ENCODE measurements around the gene UQCR10.
A peak's percentile ranks its signal among the peaks of the same experiment; 100 is the strongest.

Gene UQCR10

GRCh38 chr22:29767171-29768051 is at the start of gene UQCR10:
Gene UQCR10, plus strand, starts transcription at chr22:29767369. Its CDS starts 30 bp downstream, at chr22:29767399.
- peak; percentile 90 to 92 for DNase-seq (ENCODE audit: low read depth in 2 of 2)

- no peak for DNase-seq (ENCODE audit: low read depth in 2 of 2)
Observed at GRCh38 chr22:29717789-29718188, 49.4 kb upstream of the UQCR10 start.

DNA sequence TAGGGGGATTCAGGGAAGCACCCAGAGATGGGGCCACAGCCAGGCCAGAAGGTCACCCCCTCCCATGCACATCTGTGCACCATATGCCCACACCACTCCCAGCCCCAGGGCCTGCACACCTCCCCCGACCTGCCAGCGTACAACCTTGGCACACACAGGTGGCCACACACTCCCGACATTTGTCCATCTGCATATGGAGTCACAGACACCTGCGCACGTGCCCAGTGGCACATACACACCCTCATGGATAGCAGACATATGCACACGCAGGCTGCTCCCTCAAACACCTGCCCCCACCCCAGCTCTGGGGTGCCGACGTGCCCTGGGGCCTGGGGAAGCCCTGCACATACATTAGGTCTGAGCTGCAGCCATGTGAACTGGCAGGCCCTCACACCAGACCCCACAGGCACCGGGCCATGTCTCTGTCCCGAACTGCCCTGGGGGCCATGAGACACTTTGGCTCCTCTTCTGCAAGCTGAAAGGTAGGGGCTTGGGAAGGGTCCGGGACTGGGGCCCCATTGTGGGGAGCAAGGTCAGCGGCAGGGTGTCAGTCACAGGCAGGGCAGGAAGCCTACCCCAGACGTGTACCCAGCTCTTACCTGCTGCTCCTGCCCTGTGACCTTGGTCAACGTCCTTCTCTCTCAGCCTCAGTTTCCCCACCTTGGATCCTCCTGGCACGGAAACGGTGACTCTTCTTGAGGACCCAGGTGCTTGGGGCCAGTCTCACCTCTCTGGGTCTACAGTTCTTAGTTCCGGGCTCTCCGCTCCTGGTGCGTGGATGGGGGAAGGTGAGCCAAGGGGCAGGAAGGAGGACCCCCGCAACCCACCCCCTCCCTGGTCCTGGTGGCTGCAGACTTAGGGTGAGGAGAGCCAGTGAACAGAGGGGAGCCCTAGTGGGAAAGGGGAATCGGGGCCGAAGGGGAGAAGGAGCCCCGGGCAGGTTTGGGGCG is 47.9 kb upstream of the UQCR10 start:
- no peak for DNase-seq (ENCODE audit: low read depth in 2 of 2)

DNA sequence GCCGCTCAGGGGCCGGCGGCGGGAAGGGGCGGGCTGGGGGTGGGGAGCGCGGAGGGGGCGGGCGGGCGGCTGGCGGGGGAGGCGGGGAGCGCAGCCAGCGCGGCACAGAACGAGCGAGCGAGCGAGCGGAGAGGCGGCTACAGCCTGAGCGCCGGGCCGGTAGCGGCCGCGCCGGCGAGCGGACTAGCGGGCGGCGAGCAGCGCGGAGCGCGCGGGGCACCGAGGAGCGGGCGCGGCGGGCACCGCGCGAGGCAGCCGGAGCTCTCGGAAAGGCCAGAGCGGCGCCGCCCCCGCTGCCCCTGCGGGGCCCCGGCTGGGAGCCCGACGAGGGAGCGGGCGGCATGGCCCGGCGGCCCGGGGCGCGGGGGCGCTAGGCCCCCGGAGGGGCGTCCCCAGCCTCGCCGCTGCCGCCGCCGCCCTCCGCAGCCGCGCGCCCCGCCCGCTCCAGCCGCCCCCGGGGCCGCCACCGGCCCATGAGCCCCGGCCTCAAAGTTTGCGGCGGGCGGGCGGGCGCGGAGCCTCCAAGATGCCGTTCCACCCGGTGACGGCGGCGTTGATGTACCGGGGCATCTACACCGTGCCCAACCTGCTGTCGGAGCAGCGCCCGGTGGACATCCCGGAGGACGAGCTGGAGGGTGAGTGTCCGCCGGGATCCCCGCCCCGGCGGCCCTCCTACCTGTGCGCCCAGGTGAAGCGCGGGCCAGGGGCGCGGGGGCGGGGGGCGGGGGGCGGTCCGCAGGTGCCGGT is 47.1 kb upstream of the UQCR10 start, which contains the start of gene CABP7:
TSS of gene CABP7 (plus strand) at position 105 of the 747 bp plus-strand sequence. CDS start at position 527, 422 bp downstream.
- DNase-seq (ENCODE audit: low read depth in 2 of 2), result no peak

DNA sequence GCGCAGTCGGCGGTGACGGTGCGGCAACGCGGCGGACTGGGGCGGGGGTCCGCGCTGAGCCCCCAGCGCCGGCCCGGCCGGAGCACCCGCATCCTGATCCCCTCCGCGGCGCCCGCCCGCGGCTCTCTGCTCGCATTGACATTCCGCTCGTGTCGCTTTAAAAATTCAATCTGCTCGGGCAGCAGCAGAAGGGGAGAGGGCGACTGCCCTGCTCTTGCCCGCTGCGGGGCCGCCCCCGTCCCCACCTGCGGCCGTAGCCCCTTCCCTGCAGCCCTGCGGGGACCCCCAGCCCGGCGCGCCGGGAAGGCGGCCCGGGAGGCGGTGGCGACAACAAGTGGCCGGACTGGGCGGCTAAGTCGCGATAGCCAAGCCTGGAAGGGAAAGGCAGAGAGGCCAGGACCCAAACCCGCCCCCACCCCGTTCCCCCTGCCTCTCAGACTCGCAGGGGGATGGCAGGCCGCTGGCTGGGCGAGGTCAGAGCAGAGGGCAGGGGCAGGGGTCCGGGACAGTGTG is 46.3 kb upstream of the UQCR10 start:
- DNase-seq (ENCODE audit: low read depth in 2 of 2), result no peak

- DNase-seq (ENCODE audit: low read depth in 2 of 2), result no peak
Observed at GRCh38 chr22:29722151-29722550, 45.0 kb upstream of the UQCR10 start.

- DNase-seq (ENCODE audit: low read depth in 2 of 2), result no peak
Observed at GRCh38 chr22:29722587-29722986, 44.6 kb upstream of the UQCR10 start.

DNA sequence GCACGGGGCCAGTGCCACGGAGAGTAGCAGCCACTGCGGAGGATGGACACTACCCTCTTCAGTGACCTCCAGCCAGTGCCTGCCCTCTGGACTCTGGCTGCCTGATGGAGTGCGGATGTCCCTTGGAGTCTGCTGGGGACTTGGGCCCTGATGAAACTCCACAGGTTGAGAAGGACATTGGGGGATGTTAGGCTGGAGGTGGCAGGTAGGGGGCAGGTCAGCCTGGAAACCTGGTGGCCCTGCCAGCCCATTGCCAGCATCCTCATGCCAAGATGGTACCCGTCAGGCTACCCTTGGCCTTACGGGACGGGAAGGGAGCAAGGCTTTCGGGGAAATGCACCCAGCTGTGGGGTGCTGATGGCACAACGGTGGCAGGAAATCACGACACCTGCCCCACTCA is 43.4 kb upstream of the UQCR10 start:
- DNase-seq (ENCODE audit: low read depth in 2 of 2), result no peak

GRCh38 chr22:29724843-29725242 is 42.3 kb upstream of the UQCR10 start:
- no peak for DNase-seq (ENCODE audit: low read depth in 2 of 2)

DNA sequence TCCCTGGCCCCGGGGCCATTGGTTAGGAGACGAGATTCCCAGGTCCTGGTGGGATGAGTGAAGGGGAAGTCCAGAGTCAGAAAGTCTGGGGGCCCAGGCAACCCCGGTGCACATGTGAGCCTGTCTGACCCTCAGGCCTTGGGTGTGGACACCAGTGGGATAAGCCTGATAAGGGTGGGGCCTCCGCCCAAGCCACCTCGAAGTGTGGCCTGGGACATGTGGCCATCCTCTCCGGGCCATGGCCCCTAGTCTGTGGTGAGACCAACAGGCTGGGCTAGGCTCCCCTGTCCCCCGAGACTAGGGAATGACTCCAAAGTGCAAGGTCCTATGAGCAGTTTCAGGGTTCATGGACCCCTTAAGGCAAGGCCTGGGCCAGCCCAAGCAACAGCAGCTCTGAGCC is 41.1 kb upstream of the UQCR10 start:
- DNase-seq (ENCODE audit: low read depth in 2 of 2), result no peak

GRCh38 chr22:29726512-29727130 is 40.5 kb upstream of the UQCR10 start:
- no peak for DNase-seq (ENCODE audit: low read depth in 2 of 2)

- DNase-seq (ENCODE audit: low read depth in 2 of 2), result no peak
Observed at GRCh38 chr22:29727131-29727523, 40.0 kb upstream of the UQCR10 start.

DNA sequence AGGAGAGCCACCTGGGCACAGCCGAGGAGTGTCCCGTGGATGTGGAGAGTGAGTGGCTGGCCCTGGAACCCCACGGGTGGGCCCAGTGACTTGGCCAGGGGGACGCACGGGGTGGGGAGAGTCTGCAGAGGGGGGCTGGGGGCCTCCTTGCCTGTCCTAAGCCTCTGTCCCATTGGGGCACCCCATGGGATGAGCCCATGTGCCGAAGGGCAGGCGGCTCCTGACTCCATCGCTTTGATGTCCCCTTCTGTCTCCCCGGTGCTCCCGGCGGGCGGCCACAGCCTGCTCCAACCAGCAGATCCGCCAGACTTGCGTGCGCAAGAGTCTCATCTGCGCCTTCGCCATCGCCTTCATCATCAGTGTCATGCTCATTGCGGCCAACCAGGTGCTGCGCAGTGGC is 38.0 kb upstream of the UQCR10 start:
- no peak for DNase-seq (ENCODE audit: low read depth in 2 of 2)

DNA sequence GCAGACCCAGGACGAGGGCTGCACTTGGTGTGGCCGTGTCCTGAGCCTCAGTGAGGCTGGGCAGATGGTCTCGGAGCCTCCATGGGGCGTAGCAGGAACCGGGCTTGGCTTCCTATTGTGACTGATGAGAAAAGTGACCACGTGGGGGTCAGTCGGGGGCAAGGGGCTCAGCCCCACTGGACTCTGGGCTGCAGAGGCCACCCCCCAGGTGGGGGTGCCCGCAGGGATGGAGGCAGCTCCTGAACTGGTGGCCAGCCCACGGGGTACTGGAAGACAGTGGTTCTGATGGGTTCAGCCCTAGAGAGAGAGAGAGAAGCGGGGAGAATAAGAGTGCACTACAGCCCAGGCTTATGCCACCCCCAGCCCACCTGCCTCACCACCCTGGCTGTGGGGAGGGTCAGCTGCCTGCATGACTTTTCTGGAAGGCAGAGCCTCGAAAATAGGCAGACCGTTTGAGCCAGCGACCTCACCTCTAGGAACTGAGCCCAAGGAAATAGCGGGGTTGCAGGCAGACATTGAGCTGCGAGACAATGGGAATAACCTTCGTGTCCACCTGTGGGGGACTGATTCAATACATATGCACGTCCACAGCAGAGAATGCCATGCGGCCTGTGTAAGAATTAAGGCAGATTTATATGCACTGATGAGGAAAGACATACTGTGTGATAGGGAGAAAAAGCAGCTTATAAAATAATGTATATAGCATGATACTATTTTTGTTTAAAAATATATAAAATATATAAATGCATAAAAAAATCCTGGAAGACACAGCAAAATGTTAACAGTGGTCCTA is 35.9 kb upstream of the UQCR10 start:
- DNase-seq (ENCODE audit: low read depth in 2 of 2), result no peak

GRCh38 chr22:29732883-29733282 is 34.3 kb upstream of the UQCR10 start:
- no peak for DNase-seq (ENCODE audit: low read depth in 2 of 2)

DNA sequence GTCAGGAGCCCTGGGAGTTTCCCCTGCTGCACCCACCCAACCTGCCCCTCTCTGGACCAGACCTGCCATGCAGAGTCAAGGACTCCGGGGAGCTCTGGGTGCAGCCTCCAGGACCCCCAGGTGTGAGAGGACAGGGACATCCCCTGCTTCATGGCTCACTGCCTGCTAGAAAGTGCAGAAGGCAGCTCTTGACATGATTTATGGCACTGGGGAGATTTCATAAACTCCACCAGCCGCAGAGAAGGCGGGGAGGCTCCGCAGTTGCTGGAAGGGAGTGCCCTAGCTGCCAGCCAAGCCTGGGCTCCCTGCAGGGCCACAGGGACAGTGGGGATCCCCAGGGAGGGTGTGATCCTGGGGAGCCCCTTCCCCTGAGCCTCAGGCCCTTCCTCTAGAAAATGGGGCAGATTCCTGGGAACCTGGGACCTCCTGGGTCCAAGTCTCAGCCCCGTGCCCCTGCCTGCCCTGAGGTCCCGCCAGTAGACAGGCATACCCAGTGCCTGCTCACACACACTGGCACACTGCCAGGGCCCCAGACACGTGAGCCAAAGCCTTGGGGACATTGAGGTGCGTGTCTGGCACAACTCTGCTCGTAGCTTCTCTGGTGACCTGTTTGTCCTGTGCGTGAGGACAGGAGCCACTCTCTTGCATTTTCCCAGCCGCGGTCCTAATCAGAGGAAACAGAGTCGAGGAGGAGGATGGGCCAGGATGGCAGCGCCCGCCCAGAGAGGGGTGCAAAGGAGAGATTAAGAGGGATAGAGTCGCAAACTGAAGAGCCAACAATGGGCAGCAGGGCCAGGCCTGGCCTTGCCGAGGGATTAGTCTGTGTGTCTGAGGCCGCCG is 33.6 kb upstream of the UQCR10 start:
- no peak for DNase-seq (ENCODE audit: low read depth in 2 of 2)

GRCh38 chr22:29734406-29734805 is 32.8 kb upstream of the UQCR10 start:
- no peak for DNase-seq (ENCODE audit: low read depth in 2 of 2)

GRCh38 chr22:29734838-29735237 is 32.3 kb upstream of the UQCR10 start:
- DNase-seq (ENCODE audit: low read depth in 2 of 2), result no peak

DNA sequence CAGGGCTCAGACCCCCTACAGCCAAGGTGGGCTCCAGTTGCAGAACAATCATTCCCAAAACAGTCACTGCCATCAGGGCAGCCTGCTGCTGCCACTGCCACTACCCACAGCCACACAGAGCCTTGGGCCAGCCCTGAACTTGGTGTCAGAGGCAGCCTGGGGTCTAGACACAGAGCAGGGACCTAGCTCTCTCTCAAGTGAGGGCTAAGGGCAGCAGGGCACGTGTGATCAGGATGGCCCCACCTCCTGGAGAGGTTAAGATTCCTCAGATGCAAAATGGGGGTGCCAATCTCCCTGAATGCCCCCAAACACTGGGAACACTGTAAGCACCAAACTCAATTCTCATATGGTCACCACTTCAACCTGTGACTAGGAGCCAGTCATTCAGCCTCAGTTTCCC is 31.8 kb upstream of the UQCR10 start:
- DNase-seq (ENCODE audit: low read depth in 2 of 2), result no peak
